NCI-H2029 (cell line): ENCODE data around the gene HBG1.
"Not testable (repeated sequence)": the region's sequence is repeated elsewhere in the genome, so short reads cannot be mapped to it uniquely, and the experiment has no call there.

Experiments
- DNase-seq: peaks from one replicate; lab custom pipeline; 2025; lab: John Stamatoyannopoulos, UW

The HBG1 gene

GRCh38 chr11:5249807-5250396 is at the start of gene HBG1:
Gene HBG1 (minus strand): TSS chr11:5249857. CDS start chr11:5249804, 53 bp downstream.
- DNase-seq = not testable (repeated sequence)

DNA sequence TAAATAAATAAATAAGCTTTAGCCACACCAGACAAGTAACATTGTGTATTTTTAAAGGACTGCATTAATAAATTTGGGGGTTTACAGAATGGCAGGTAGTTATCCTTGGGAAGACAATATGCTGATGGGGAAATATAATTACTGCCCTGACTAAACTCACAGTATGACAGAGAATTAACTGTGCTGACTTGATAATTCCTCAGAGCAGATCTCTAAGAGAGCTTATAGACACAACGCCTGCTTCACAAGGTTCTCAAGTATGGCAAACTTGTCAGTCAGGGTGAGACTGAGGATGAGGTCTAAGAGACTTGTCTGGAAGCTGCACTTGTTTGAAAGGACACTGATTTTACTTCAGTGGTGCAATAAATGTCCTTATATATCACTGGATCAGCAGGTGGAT is 48.8 kb upstream of the HBG1 start:
- DNase-seq = no peak

DNA sequence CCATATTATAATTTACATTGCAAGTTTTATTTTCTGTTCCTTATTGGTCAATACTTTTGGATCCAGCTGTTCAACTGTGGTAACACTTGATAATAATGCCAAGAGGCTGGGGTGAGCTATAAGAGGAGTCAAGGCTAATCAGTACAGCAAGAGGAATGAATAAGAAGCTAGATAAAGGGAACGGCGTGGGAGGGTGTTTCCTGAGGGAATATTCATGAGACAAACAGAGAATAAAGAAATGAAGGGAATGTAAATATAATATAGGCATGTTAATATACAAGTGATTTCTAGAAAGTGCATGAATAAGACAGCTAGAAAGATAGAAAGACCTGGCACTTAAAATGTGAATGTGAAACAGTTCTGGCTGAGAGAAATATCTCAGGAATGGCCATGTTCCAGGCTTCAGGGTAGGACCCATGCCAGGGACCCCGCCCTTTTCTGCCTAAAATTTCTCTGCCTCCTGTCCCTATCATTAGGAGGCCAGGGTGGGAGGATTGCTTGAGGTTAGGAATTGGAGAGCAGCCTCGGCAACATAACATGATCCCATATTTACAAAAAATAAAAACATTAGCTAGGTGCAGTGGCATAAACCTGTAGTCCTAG is 48.2 kb upstream of the HBG1 start:
- no peak for DNase-seq

GRCh38 chr11:5294342-5294995 is 44.8 kb upstream of the HBG1 start:
- DNase-seq = not testable (repeated sequence)

DNA sequence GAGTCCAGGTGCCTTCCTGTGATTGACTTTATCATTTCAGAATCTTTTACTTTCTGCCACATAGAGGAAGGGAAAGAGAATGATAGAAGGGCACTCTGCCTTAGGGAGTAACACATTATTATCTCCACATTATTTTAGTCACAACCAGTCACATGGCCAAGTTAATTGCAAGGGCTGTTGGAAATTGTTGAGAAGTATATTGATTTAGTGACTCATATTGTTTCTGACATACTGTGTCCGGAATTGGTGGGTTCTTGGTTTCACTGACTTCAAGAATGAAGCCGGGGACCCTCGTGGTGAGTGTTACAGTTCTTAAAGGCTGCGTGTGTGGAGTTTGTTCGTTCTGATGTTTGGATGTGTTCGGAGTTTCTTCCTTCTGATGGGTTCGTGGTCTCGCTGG is 43.4 kb upstream of the HBG1 start:
- DNase-seq = no peak

DNA sequence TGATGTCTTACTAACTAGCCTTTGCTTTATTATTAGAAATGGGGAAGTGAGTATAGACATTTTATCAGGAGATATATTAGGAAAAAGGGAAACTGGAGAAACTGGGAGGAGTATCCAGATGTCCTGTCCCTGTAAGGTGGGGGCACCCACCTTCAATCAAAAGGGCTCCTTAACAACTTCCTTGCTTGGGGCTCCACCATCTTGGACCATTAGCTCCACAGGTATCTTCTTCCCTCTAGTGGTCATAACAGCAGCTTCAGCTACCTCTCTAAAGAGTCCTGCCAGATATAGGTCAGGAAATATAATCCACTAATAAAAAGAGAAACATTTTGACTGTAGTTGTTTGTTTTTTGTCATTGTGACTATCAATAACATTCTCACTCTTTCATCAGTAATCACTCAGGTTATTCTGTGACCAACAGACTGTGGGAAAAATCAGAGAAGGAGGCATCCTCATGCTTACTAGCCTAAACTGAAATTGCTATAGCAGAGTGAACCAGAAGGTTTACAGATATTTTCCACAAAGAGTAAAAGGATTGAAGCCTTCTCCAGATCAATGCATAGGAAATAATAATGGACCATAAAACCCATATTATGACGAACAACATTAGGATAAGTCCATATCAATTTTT is 41.7 kb upstream of the HBG1 start:
- DNase-seq = no peak

DNA sequence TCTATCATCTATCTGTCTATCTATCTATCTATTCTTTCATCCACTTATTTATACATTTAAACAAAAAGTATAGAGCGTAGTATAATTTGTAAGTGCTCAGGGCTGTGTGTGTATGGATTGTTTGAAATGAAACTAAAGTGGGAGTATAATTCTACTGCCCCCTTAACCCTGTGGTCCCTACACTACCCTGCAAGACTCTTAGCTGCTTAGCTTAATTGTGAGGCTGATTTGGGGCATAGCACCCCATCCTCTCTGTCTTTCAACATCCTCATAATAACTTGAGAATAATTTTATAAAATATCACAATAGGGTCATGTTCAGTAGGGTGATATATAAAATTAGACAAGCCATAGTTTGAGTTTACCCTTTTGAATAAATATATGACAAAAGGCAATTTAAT is 40.4 kb upstream of the HBG1 start:
- DNase-seq = no peak

DNA sequence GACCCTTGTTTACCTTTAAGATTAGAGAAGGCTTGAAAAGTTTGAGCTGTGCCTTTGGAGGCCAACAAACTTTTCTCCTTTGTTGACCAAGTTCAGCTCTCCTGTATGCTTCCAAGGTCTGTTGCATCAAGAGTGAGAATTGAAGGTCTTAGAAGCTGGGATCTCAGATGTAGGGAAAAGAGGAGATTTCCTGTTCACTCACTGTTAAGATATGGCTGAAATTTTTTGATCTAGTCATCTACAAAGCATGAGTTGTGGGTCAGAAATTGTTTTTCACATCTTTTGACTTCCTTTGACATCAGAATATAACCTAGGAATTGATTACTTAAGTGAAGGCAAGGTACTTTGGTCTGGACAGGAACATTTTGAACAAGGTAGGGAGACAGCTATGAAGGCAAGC is 40.0 kb upstream of the HBG1 start:
- no peak for DNase-seq

GRCh38 chr11:5288906-5289550 is 39.4 kb upstream of the HBG1 start:
- no peak for DNase-seq

GRCh38 chr11:5288108-5288905 is 38.6 kb upstream of the HBG1 start:
- DNase-seq = no peak

- no peak for DNase-seq
These were observed 37.2 kb upstream of the HBG1 start for GRCh38 chr11:5286901-5287300.

DNA sequence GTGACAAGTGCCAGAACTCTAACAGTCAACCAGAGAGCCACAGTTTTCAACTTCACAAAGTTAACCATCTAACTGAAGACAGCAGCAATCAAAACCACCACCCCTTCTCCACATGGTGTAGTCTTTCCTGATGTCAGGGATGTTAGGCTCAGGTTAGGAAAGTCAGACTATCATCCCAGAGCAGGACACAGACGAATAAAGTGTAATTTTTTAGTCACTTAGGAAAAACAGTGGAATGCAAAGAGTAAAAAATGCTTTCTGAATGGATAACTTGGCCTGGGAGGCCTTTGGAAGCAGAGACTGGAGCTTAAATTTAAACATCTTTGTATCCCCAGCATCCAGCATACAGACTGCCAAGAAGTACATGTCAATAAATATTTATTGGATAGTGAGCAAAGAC is 36.7 kb upstream of the HBG1 start:
- DNase-seq = no peak

DNA sequence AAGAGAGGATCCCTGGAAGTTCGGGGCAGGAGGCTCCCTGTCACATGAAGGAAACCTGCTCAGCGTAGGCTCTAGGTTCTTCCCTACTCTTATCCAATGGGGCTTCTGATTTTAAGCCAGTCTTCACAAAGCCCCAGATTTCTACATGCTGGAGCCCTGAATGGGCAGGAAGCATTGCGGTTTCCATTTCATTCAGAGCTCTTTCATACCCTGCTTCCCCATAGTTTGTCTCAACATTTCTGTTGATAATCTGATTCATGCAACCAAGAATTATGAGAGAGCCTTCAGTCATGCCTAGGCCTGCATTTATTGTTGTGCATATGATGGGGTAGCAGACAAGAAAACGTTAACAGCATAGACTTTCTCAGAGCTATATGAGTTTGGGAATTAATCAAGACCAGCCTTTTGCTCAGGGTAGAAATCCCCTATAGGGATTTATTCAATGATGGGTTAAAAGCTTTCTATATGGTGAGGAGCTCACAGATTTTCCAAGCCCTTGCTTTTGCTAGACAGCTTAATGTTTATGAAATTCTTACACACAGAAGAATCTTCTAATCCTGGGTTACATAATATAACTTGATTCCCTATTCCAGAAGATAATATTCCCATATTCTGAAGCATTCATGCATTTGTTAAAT is 36.2 kb upstream of the HBG1 start:
- no peak for DNase-seq

- no peak for DNase-seq
These were observed 35.0 kb upstream of the HBG1 start for GRCh38 chr11:5284637-5285036.

- no peak for DNase-seq
These were observed 34.2 kb upstream of the HBG1 start for GRCh38 chr11:5283882-5284281.

DNA sequence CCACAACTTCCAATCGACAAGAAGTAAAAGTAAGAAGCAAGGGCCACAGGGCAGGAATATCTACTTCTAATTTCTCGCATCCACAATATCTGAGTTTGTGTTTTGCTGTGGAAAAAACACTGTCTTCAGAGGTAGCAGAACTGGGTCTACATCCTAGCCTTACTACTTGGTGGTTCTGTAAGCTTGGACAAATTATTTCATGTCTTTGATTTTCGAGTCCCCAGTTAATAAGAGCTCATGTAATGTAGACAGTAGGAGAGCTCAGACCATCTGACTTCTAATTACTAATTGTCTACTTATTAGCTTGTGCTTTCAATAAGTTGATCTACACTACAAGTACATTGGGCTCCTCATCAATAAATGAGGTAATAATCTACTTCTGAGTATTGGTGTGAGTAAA is 33.4 kb upstream of the HBG1 start:
- DNase-seq = no peak

DNA sequence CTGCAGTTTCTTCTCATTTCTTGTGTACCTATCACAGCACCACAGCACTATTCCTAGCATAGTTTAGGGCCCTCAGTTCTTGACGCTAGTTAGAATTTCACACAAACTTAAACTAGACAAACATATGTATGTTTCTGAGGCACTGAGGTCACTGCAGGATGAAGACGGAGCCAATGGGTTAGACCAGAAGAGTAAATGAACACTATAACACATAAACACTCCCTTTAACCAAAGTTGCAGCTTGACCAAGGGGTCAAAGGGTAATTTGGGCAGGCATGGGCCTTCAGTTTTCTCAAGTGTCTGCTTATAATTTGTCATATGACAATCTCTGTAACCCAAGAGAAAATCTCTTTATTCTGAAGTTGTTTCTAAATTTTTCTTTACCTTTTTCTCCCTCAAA is 33.0 kb upstream of the HBG1 start:
- DNase-seq = no peak

GRCh38 chr11:5281596-5281995 is 31.9 kb upstream of the HBG1 start:
- no peak for DNase-seq

GRCh38 chr11:5280582-5281102 is 31.0 kb upstream of the HBG1 start:
- no peak for DNase-seq

GRCh38 chr11:5279471-5280090 is 29.9 kb upstream of the HBG1 start:
- DNase-seq = no peak
